ENCODE data around the gene SCRN1.

DNA sequence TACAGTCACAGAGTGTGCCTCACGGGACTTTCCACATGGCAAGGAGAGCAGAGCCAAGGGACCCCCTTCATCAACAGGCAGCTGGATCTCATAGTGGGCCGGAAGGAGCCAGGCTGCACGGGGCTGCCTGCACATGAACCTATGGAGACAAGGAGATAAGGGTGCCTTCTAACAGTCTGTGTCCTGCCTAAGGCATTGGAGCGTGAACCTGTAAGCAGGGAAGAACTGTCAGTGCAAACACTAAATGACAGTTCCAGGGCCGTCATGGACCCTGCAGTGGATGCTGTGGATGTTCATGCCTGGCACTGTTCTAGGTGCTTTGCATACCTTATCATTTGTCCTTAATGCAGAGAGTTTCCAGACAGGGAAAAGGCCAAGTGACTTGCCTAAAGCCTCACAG lies 97.4 kb downstream of the SCRN1 start:
- TF ChIP-seq, protein P1, sequence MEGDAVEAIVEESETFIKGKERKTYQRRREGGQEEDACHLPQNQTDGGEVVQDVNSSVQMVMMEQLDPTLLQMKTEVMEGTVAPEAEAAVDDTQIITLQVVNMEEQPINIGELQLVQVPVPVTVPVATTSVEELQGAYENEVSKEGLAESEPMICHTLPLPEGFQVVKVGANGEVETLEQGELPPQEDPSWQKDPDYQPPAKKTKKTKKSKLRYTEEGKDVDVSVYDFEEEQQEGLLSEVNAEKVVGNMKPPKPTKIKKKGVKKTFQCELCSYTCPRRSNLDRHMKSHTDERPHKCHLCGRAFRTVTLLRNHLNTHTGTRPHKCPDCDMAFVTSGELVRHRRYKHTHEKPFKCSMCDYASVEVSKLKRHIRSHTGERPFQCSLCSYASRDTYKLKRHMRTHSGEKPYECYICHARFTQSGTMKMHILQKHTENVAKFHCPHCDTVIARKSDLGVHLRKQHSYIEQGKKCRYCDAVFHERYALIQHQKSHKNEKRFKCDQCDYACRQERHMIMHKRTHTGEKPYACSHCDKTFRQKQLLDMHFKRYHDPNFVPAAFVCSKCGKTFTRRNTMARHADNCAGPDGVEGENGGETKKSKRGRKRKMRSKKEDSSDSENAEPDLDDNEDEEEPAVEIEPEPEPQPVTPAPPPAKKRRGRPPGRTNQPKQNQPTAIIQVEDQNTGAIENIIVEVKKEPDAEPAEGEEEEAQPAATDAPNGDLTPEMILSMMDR (conservative IDR thresholded peaks at IDR 0.05 in 1 of 2, IDR thresholded peaks at IDR 0.05 in 1 of 2; ENCODE audit: low read depth in 1 of 2, low read length in 2 of 2) = no peak
- no peak for TF ChIP-seq EZH2 (IDR thresholded peaks at IDR 0.05; ENCODE audit: low read length, missing control alignments)

Measured in fibroblast of lung (primary cell).